ENCODE results near the gene HAGHL.
A peak's percentile ranks its signal among the peaks of the same experiment; 100 is the strongest.
"Not testable (repeated sequence)": the region's sequence is repeated elsewhere in the genome, so short reads cannot be mapped to it uniquely, and the experiment has no call there.

The HAGHL gene

DNA sequence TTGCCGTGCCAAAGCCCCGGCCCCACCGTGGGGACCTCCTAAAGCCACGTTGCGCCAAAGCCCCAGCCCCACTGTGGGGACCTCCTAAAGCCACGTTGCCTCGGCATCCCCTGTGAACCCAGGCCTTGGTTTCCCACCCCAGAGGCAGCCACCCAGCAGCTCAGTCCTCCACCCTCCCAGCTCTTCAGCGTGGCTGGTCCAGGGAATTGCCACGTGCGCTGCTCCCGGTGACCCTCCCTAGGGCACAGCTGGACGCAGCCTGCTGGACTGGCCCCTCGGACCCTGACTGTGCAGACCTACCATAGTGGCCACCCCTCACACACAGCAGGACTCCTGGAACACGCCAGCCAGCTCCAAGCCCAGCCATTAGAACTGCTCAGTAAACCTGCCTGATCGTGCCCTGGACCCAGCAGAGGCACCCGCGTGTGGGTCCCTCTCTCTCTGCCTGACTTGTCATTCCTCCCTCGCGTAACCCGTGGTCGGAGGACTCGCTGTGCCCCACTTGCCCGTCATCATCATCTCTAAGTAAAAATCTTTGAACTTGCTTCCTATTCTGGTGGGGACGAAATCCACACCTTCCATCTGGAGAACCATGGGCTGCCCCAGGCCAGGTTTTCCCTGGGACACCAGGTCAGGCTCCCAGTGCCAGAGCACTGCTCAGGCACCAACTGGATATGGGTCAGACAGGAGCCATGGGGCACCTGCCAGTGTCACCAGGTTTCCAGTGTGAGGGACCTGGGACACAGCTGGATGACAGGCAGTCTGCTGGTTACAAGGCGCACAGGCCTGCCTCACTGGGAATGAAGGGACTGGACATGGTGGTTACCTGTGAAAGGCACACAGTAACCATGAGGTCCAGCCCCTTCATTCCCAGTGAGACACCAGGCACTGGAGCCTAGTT is 8.3 kb downstream of the HAGHL start:
- no peak for DNase-seq (ENCODE audit: low spot score)

DNA sequence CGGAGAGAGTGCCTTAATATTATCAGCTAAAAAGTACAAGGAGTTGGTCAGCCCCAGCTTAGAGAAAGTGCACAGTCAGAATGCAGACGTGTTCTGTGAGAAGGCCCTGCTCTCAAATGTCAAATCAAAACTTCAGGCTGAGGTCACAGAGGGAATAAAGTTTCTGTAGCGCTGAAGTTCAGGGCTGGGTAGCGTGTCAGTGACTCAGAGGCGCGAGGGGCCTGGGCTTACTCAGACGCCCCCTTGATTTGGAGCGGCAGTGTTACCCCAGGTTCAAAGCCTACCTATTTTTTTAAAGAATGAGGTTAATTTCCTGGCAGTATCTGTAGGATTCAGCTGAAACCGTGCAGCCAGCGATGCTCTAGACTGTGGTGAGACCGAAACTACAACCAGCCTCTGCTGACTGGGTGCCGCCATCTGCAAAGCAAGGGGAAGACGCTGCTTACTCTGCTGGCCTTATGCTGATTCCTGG is 9.1 kb downstream of the HAGHL start:
- DNase-seq (ENCODE audit: low spot score) = no peak

DNA sequence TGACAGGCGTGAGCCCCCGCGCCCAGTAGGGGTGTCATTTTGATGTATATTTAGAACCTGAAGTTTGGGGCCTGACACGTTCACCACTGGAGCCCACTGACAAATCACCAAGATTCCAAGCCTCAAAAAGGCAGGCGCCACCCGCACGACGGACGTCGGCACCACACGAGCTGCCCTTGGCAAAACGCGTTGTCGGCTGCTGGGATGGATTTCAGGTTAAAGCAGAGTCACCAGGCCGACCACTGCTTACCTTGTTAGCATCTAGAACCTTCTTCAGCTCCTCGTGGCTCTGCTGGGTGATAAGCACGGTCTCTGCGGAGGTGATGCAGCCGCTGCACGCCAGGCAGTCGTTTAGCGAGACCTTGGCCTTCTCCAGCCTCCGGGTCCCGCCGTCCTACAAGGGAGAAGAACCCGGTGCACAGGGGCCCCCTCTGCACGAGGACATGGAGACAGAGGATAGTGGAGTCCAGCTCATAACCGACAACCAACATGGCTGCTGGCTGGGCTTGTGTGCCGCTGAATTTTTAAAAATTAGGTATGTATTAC is 10.1 kb downstream of the HAGHL start:
- no peak for DNase-seq (ENCODE audit: low spot score)

DNA sequence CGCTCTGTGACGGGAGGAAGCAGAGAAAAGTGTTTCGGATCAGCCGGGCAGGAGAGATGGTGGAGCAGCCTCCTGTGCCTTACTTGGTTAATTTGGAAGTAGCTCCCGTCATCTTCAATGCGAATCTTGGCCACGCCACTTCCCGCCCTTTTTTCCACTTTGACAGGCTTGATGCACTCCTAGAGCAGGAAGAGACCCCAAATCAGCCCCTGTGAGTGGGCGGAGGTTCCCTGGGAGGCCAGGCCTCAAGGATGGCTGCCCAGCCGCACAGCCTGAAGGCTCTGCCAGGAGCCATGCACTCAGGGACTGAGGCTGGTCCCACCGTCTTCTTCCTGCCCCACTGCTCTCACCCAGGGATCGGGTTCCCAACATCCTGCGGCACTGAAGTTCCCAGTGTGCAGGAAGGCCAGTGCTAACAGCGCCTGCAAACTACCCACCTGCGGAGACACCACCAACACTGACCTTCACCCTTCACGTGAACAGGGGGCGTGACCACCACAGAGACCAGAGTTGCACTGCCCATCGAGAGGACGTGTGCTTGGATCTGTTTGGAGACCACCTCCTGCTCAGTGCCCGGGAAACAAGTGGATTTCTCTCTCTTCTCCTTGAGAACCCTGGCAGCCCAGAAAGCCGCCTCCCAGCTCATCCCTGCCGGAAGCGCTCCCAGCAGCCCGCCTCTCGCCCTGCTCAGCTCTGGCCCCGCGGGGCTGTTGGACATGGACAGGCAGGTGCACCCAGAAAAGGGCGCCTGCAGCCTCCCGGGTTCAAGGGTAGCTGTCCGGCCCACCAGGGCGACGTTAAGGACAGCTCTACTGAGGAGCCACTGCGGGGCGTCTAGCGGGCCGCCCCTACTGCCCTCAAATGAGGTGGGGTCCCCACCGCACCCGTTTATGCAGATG is 12.9 kb downstream of the HAGHL start:
- DNase-seq (ENCODE audit: low spot score) = no peak

DNA sequence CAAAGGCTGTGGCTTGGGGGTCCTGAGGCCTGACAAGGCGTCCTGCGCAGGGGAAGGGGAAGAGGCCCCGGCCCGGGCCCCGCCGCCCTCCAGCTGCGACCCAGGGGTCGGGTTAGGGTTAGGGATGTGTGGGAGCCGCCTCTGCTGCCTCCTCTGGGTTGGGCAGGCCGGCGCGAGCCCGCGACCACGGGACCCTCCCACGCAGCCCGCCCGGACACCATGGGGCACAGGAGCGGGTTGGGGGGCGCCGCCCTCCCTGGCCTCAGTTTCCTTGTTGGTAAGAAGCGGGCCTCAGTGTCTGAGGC is 13.5 kb downstream of the HAGHL start:
- DNase-seq (ENCODE audit: low spot score) = no peak

DNA sequence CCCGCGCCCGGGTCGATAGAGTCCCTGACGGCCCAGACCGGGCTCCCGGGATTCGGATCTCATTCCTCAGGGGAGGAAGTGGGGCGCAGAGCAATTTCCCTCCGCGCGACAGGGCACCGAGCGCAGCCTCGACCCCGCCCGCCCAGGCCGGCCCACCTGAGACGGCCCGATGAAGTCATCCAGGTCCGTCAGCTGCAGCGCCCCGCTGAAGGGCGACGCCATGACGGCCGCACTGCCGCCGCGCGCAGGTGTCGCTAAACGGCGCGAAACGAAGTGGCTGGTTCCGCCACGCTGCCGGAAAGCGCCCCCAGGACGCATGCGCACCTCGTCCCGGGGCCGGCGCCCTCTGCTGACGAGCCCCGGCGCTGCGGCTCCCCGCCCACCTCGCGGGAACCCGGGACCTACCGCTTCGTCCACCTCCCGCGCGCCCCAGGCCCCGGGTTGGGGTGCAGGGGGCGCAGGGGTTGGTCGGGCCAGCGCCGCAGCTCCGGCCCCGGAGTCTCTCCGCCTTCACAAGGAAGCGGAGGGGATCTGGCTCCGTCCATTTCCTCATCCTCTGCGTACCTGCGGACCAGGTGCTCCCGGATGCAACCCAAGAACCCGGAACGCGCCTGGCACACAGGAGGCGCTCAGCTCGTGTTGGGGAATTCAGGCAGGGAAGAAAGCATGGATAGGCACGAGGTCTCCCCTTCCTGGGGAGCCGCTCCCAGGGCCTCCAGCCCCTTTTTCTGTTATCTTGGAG is 14.0 kb downstream of the HAGHL start, which contains the start of gene CIAO3:
CIAO3 (minus strand) TSS at position 234 of the 742 bp plus-strand sequence; CDS start at position 222, 12 bp downstream.
- peak; percentile 98 for DNase-seq (ENCODE audit: low spot score)

DNA sequence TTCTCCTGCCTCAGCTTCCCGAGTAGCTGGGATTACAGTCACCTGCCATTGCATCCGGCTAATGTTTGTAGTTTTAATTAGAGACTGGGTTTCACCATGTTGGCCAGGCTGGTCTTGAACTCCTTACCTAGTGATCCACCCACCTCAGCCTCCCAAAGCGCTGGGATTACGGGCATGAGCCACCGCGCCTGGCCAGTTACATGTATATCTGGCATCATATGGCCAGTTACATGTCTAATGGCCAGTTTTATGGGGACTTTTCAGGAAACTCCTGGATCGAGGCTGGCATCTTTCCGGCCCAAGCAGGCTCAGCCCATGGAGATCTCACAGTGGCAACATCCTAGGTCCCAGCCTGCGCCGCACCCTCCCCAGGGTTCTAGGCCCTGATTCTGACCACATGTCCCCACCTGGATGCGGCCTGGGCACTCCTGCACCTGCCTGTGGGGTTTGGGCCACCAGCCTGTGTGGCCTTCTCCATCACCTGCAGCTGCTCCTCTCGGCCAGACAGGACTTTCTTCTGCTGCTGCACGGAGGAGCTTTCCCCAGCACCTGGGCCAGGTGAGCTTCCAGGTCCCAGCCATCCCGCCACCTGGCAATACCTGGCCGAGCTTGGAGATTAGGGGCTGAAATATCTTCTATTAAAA is 15.2 kb downstream of the HAGHL start:
- no peak for DNase-seq (ENCODE audit: low spot score)

DNA sequence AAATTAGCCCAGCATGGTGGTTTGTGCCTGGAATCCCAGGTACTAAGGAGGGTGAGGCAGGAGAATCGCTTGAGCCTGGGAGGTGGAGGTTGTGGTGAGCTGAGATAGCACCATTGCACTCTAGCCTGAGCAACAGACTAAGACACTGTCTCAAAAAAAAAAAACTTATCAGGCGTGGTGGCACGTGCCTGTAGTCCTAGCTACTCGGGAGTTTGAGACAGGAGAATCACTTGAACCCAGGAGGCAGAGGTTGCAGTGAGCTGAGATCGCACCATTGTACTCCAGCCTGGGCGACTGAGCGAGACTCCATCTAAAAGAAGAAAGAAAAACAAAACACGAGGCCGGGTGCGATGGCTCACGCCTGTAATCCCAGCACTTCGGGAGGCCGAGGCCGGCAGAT is 16.0 kb downstream of the HAGHL start:
- DNase-seq (ENCODE audit: low spot score) = not testable (repeated sequence)

DNA sequence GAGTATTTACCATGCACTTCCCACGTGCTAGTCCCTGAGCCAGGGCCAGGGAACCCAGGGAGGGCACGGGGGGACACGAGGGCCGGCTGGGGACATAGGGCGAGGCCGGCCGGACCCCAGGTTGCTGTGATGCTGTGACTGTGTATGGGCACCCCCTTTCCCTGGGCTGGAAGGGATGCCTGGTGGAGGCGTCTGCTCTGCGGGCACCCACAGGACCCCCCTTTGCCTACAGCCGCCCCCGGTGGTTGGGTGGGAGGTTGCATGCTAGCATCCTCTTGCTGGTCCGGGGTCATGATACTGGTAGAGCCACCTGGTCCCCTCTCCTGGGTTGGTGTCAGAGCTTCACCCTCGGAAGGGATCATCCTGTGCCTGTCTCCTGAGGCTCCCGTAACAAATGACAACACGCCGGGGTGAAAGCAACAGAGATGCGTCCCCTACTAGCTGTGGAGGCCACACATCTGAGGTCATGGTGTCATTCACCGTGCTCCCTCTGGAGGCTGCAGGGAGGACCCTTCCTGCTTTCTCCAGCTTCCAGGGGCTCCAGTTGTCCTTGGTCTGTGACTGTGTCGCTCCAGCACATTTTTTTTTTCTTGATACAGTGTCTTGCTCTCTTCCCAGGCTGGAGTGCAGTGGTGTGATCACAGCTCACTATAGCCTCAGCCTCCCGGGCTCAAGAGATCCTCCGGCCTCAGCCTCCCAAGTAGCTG is 17.0 kb downstream of the HAGHL start:
- DNase-seq (ENCODE audit: low spot score) = no peak

DNA sequence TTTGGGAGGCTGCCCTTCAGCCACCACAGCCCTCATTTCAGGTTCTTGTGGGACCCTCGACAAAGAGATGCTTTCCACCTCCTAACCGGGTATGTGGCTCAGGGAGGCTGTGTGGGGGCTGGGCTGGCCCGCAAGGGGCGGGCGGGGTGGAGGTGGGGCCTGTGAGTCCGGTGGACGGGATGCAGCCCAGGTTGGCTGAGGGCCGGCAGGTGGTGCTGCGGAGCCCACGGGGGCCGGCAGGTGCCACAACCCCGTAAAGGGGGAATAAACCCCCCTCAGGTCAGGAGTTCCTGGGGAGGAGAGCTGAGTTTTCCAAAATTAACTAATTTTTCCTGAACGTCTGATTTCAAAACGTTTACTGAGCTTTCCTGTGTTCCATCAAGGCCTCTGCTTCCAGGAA is 18.8 kb downstream of the HAGHL start:
- no peak for DNase-seq (ENCODE audit: low spot score)

DNA sequence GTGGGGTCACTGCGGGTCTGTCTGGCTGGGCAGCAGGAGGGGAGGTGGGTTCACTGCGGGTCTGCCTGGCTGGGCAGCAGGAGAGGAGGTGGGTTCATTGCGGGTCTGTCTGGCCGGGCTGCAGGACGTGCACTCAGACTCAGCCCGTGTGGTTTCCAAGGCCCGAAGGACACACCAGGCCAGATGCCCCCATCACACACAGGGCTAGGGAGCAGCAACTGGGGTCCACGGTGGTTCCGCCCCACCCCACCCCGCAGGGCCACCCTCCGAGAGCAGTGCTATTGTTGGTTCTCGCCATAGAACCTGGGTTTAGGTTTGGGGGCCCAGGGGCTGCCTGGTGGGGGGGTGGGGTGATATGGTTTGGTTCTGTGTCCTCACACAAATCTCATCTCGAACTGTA is 19.7 kb downstream of the HAGHL start:
- DNase-seq (ENCODE audit: low spot score) = no peak

DNA sequence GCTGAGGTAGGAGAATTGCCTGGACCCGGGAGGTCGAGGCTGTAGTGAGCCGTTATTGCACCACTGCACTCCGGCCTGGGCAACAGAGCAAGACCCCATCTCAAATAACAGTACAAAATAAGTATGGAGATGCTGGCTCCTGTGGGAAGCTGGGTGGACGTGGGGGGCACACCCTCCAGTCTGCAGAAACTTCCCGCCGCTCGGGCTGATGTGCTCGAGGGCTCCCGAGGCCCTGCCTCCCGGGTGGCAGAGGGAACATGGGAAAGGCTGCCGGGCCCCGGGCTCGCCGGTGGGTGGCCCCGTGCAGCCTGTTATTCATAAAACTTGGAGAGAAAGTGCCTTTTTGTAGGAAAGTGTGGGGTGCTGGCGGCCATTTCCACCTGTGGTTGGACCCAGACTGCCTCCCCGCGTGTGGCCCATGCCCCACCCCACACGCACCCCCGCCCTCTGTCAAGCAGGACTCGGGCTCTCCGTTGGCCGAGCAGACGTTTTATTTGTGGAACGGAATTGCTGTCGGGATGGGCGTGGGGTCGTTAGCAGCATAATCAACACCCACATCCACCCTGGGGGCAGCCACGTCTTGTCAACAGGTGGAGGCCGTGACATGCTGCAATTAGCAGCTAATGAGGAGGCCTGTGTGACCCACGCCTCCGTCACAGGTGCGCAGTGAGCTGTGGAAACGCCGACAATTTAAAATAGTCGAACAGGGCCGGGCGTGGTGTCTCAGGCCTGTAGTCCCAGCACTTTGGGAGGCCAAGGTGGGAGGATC is 21.3 kb downstream of the HAGHL start:
- DNase-seq (ENCODE audit: low spot score) = no peak

DNA sequence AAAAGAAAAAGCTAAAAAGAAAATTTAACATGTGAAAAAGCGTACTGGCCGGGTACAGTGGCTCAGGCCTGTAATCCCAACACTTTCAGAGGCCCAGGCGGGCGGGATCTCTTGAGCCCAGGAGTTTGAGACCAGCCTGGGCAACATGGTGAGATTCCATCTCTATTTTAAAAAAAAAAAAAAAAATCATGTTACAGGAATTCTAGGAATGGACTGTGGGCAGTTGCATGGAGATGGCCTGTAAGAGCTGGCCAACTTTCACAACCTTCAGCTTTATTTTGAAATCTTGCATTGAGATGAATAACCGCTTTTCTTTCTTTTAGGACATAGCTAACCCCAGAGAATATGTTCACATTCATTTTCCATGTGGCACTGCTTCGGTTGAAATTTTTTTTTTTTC is 22.1 kb downstream of the HAGHL start:
- DNase-seq (ENCODE audit: low spot score) = peak; percentile 89

DNA sequence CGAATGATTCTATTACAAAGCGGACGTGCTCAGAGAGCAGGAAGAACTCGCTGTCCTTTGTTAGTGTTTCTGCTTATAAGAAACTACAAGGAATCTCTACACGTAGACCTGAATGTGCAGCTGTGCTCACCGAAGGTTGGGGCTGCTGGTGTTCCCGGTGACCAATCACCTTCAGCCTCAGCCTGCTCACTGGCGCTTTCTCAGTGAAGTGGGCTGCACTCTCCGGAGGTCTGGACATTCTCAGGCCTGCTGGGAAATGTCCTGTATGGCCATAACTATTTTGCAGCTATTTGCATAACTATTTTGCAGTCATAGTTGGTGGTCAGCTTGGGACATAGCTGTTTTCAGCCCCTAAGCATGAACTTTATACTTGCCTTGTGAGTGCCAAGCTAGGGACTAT is 23.6 kb downstream of the HAGHL start:
- no peak for DNase-seq (ENCODE audit: low spot score)

DNA sequence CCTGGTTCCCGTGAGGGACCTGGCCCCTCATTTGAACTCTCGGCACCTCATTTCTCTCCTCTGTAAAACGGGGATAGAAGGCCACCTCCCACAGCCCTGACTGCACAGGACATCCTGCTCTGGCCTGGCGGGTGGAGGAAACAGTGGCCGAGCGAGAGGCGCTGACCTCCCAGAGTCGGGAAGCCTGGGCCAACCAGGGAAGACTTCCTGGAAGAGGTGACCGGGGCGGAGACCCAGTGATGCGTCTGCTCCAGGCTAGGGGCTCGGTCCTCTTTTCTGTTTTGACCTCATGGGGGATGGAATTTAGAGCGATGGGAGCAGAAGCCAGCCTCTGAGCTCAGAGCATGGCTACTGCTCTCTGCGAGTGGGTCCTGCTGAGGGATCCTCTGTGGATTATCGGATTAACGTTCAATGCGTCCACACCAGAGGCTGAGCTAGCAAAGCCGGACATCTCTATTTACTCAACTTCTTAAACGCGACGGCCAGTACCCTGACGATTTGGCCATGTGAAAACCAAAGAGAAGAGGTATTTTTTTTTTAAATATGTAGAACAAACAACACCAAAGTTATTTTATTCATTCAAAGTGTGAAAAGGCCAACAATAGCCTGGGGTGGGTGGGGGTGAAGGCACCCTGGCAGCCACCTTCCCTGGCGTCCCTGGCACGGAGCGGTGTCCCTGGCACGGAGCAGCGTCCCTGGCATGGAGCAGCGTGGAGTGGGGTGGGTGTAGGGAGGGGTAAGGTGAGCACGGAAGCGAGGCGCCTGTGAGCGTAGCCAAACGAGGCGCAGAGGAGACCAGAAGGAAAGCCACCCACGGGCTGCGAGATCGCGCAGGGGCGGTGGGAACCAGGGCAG is 24.5 kb downstream of the HAGHL start:
- DNase-seq (ENCODE audit: low spot score) = no peak

DNA sequence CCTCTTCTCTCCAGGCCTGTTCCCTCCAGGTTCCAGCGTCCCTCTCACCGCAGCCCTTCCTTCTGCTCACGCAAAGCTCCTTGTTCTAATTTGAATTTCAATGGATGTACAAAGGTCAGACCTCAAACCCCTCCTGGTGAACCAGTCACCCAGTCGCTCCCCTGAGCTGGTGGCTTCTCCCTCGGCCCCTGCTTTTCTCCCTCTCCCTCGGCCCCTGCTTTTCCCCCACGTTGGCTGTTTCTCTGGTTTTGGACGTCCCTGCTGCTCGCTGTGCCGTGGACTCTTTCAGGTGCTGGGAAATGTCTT is 25.1 kb downstream of the HAGHL start:
- no peak for DNase-seq (ENCODE audit: low spot score)

DNA sequence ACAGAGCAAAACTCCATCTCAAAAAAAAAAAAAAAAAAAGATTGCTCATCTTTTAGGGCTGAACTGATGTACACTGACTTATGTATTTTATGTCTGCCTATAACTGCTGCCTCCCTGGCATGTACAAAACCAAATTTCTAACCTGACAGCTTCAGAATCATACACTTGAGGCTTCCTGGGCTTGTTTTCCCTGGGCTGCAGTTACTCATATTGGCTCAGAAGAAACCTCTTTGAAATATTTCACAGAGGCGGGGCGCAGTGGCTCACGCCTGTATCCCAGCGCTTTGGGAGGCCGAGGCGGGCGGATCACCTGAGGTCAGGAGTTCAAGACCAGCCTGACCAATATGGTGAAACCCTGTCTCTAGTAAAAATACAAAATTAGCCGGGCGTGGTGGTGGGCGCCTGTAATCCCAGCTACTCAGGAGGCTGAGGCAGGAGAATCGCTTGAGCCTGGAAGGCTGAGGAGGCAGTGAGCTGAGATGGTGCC is 27.3 kb downstream of the HAGHL start:
- DNase-seq (ENCODE audit: low spot score) = not testable (repeated sequence)

DNA sequence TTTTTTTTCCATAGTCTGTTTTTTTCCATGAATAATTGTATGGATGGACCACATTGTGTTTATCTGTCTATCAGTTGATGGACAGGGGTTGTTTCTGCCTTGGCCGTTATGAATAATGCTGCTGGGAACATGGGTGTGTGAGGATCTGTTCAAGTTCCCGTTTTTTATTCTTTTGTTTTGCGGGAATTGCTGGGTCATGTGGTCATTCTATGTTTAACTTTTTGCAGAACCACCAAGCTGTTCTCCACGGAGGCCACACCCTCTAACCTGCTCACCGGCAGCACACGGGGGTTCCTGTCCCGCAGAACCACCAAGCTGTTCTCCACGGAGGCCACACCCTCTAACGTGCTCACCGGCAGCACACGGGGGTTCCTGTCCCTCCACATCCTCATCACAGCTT is 27.8 kb downstream of the HAGHL start:
- DNase-seq (ENCODE audit: low spot score) = no peak

DNA sequence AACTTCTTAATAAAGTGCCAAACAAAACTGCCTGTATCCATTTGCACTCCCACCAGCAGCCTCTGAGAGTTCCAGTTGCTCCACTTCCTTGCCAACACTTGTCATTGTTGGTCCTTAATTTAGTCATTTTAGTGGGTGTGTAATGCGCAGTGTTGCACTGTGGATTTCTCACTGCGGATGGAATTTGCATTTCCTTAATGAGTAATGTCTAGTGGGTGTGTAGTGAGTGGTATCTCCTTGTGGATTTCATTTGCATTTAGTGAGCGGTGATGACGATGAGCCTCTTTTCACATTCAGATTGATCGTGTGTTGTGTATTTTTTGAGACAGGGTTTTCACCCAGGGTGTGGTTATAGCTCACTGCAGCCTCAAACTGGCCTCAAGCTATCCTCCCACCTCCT is 29.5 kb downstream of the HAGHL start:
- DNase-seq (ENCODE audit: low spot score) = no peak

All from GM03348 (cell line).